ENCODE data around the gene PDAP1.
A peak's percentile ranks its signal among the peaks of the same experiment; 100 is the strongest.
"Not testable (repeated sequence)": the region's sequence is repeated elsewhere in the genome, so short reads cannot be mapped to it uniquely, and the experiment has no call there.

PDAP1 gene

GRCh38 chr7:99396418-99397296, 11.7 kb downstream of the PDAP1 start:
- DNase-seq (ENCODE audit: extremely low read depth in 1 of 2, low read depth in 1 of 2): no peak

GRCh38 chr7:99395616-99396327, 12.6 kb downstream of the PDAP1 start:
- DNase-seq (ENCODE audit: extremely low read depth in 1 of 2, low read depth in 1 of 2): no peak

GRCh38 chr7:99394188-99394502, 14.3 kb downstream of the PDAP1 start:
- DNase-seq (ENCODE audit: extremely low read depth in 1 of 2, low read depth in 1 of 2): no peak

- no peak for DNase-seq (ENCODE audit: extremely low read depth in 1 of 2, low read depth in 1 of 2)
Observed at GRCh38 chr7:99393355-99394187, 14.8 kb downstream of the PDAP1 start.

GRCh38 chr7:99392659-99393354, 15.6 kb downstream of the PDAP1 start:
- peak; percentile 65 to 69 for DNase-seq (ENCODE audit: extremely low read depth in 1 of 2, low read depth in 1 of 2)

- no peak for DNase-seq (ENCODE audit: extremely low read depth in 1 of 2, low read depth in 1 of 2)
Observed at GRCh38 chr7:99392046-99392445, 16.4 kb downstream of the PDAP1 start.

GRCh38 chr7:99390941-99391602, 17.3 kb downstream of the PDAP1 start:
- no peak for DNase-seq (ENCODE audit: extremely low read depth in 1 of 2, low read depth in 1 of 2)

- no peak for DNase-seq (ENCODE audit: extremely low read depth in 1 of 2, low read depth in 1 of 2)
Observed at GRCh38 chr7:99389772-99390171, 18.6 kb downstream of the PDAP1 start.

- DNase-seq (ENCODE audit: extremely low read depth in 1 of 2, low read depth in 1 of 2): no peak
Observed at GRCh38 chr7:99387912-99388311, 20.5 kb downstream of the PDAP1 start.

- not testable (repeated sequence) for DNase-seq (ENCODE audit: extremely low read depth in 1 of 2, low read depth in 1 of 2)
Observed at GRCh38 chr7:99387239-99387635, 21.2 kb downstream of the PDAP1 start.

GRCh38 chr7:99386584-99387238, 21.7 kb downstream of the PDAP1 start:
- DNase-seq (ENCODE audit: extremely low read depth in 1 of 2, low read depth in 1 of 2): no peak

- DNase-seq (ENCODE audit: extremely low read depth in 1 of 2, low read depth in 1 of 2): no peak
Observed at GRCh38 chr7:99385564-99385963, 22.8 kb downstream of the PDAP1 start.

GRCh38 chr7:99384523-99384922, 23.9 kb downstream of the PDAP1 start:
- DNase-seq (ENCODE audit: extremely low read depth in 1 of 2, low read depth in 1 of 2): no peak

GRCh38 chr7:99383791-99384370, 24.5 kb downstream of the PDAP1 start:
- DNase-seq (ENCODE audit: extremely low read depth in 1 of 2, low read depth in 1 of 2): no peak

- DNase-seq (ENCODE audit: extremely low read depth in 1 of 2, low read depth in 1 of 2): no peak
Observed at GRCh38 chr7:99383203-99383602, 25.2 kb downstream of the PDAP1 start.

GRCh38 chr7:99381664-99382075, 26.7 kb downstream of the PDAP1 start:
- DNase-seq (ENCODE audit: extremely low read depth in 1 of 2, low read depth in 1 of 2): no peak

GRCh38 chr7:99380823-99381663, 27.4 kb downstream of the PDAP1 start:
- peak; percentile 73 to 77 for DNase-seq (ENCODE audit: extremely low read depth in 1 of 2, low read depth in 1 of 2)

GRCh38 chr7:99380032-99380822, 28.2 kb downstream of the PDAP1 start:
- DNase-seq (ENCODE audit: extremely low read depth in 1 of 2, low read depth in 1 of 2): no peak

Measured in activated CD8-positive, alpha-beta memory T cell treated with anti-CD3 and anti-CD28 coated beads for 1 hour (primary cell).